Measurements from ENCODE around the gene RABEPK.
"Not testable (repeated sequence)": the region's sequence is repeated elsewhere in the genome, so short reads cannot be mapped to it uniquely, and the experiment has no call there.

RABEPK gene

GRCh38 chr9:125258160-125258785 is 57.9 kb downstream of the RABEPK start:
- no peak for DNase-seq (ENCODE audit: low read depth)

GRCh38 chr9:125258832-125259534 is 58.6 kb downstream of the RABEPK start:
- TF ChIP-seq CTCF (conservative IDR thresholded peaks at IDR 0.05; ENCODE audit: control insufficient read depth, insufficient read depth, low read depth, low read length): no peak
- no peak overlapping the region for H3K4me3 ChIP-seq (ENCODE audit: control insufficient read depth, low read depth, low read length)
- no peak for DNase-seq (ENCODE audit: low read depth)

More at GRCh38 chr9:125258160-125258785, 57.9 kb downstream of the RABEPK start:
- no peak overlapping the region for H3K4me3 ChIP-seq (ENCODE audit: control insufficient read depth, low read depth, low read length)
- no peak for TF ChIP-seq CTCF (conservative IDR thresholded peaks at IDR 0.05; ENCODE audit: control insufficient read depth, insufficient read depth, low read depth, low read length)

GRCh38 chr9:125260561-125260960 is 60.2 kb downstream of the RABEPK start:
- TF ChIP-seq CTCF (conservative IDR thresholded peaks at IDR 0.05; ENCODE audit: control insufficient read depth, insufficient read depth, low read depth, low read length): no peak
- no peak for DNase-seq (ENCODE audit: low read depth)
- H3K4me3 ChIP-seq (ENCODE audit: control insufficient read depth, low read depth, low read length): no peak overlapping the region

- no peak for TF ChIP-seq CTCF (conservative IDR thresholded peaks at IDR 0.05; ENCODE audit: control insufficient read depth, insufficient read depth, low read depth, low read length)
- DNase-seq (ENCODE audit: low read depth): peak; percentile 85
- peak within 1 kb of the TSS; percentile 88 for H3K4me3 ChIP-seq (ENCODE audit: control insufficient read depth, low read depth, low read length)
Observed at GRCh38 chr9:125261501-125262293, 61.4 kb downstream of the RABEPK start, which contains the start of gene GAPVD1. TSS of gene GAPVD1 (plus strand) at chr9:125261826. CDS start at chr9:125298922, 37,096 bp downstream.

GRCh38 chr9:125262294-125262991 is 62.1 kb downstream of the RABEPK start:
- no peak for DNase-seq (ENCODE audit: low read depth)
- H3K4me3 ChIP-seq (ENCODE audit: control insufficient read depth, low read depth, low read length): peak overlapping the region; percentile 88
- TF ChIP-seq CTCF (conservative IDR thresholded peaks at IDR 0.05; ENCODE audit: control insufficient read depth, insufficient read depth, low read depth, low read length): no peak

- not testable (repeated sequence) for DNase-seq (ENCODE audit: low read depth); H3K4me3 ChIP-seq (ENCODE audit: control insufficient read depth, low read depth, low read length)
Observed at GRCh38 chr9:125264068-125264467, 63.7 kb downstream of the RABEPK start.

Data from fibroblast of mammary gland (primary cell).